Stimulated activated CD4-positive, alpha-beta T cell treated with anti-CD3 and anti-CD28 coated beads, Interleukin-4, amount 100 ng/mL, for 1 hour (primary cell): ENCODE measurements around the gene ACOT13.
"Not testable (repeated sequence)": the region's sequence is repeated elsewhere in the genome, so short reads cannot be mapped to it uniquely, and the experiment has no call there.

Experiments used
- DNase-seq: peaks from one replicate; pipeline ENCODE4 v3.0.0-alpha.2; 2020

Gene ACOT13

GRCh38 chr6:24666641-24667377 is at the start of gene ACOT13, which contains the start of gene TDP2:
Gene ACOT13, plus strand, starts transcription at chr6:24667077. Its CDS starts 187 bp downstream, at chr6:24667264.
Gene TDP2, minus strand, starts transcription at chr6:24666899. Its CDS starts 37 bp downstream, at chr6:24666862.
- peak; percentile 95 for DNase-seq

- no peak for DNase-seq
These were observed 47.2 kb upstream of the ACOT13 start for GRCh38 chr6:24619661-24620060.

GRCh38 chr6:24620637-24621036 is 46.2 kb upstream of the ACOT13 start:
- no peak for DNase-seq

GRCh38 chr6:24621626-24622289 is 45.1 kb upstream of the ACOT13 start:
- no peak for DNase-seq

DNA sequence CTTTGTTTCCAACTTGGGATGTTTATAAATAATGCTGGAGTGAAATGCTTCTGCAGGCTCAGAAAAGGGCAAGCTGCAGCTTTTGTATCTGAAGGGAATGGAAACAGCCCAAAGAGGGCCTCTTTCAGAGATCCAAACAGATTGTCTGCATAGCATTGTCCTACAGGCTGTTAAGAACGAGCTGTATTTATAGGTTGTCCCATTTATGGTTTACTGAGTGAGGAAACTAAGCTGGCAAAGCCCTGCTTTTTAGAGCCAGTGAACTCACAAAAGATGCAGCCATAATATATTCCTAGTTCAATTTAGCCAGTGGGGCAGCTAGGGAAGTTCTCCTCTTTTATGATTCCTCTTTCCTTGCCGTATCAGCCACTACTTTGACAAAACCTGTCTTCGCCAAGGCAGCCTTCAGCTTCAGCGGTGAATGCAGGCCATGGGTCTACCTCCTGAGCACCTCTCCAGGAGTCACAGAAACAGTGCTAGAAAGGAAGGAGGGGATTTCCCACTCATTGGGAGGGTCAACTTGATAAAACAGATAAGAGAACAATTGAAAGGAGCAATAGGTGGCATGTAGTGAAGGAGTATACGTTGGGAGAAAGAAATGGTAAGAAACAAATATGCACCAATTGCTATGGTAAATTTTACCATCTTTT is 35.9 kb upstream of the ACOT13 start:
- no peak for DNase-seq

GRCh38 chr6:24631671-24632070 is 35.2 kb upstream of the ACOT13 start:
- DNase-seq, result no peak

DNA sequence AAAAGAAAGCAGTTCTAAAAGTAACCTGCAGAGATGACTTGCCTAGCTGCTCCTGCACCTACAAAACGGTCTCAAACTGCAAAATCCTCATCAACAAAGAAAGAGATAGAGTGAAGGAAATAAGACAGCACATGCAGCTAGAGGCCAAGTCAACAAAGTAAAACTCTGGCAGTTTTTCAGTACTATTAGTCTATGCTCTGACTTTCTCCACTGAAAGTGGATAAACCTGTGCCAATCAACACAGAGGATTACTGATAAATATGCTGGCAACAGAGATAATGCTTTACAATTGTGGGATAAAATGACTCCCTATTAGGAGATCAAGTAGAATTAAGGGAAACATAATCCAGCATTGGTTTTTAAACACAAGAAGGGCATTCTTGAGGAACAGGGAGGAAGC is 34.3 kb upstream of the ACOT13 start:
- no peak for DNase-seq

DNA sequence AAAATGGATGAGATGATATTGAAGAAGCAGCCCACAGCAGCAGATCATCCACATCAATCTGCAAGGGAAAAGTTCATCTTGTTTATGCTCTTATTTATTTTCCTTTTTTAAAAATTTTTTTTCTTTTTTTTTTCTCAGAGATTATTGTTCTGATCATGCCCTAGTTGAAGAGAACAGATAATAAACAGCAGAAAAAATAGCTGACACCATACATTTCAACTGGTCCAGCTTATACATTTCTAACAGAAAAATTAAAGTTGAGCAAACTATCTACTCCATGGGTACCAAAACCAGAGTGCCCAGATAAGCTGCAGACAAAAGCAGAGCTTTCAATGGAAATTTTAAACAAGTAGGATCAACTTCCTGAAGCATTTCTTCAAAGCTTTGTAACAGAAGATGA is 30.2 kb upstream of the ACOT13 start:
- no peak for DNase-seq

- no peak for DNase-seq
These were observed 26.7 kb upstream of the ACOT13 start for GRCh38 chr6:24640166-24640565.

- not testable (repeated sequence) for DNase-seq
These were observed 26.2 kb upstream of the ACOT13 start for GRCh38 chr6:24640631-24641030.

- no peak for DNase-seq
These were observed 24.8 kb upstream of the ACOT13 start for GRCh38 chr6:24642061-24642460.

GRCh38 chr6:24643920-24644319 is 23.0 kb upstream of the ACOT13 start:
- no peak for DNase-seq

DNA sequence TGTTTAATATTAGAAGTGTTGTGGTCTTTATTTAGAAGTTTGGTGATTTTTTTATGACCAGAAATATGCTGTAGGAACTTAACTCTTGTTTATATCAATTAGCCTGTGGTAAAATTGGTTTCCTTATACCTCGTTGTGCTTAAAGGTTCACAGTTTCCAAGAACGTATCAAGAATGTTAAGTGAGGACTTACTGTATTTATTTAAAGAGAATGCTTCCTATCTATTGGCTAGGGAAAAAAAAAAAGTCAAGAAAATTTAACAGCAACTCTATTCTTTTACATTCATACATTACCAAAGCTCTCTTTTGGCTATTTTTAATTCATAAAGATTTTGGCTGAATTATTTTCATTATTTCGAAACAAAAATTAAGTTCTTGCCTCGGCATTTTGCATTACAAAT is 22.5 kb upstream of the ACOT13 start:
- no peak for DNase-seq

GRCh38 chr6:24646771-24647170 is 20.1 kb upstream of the ACOT13 start:
- DNase-seq, result no peak

DNA sequence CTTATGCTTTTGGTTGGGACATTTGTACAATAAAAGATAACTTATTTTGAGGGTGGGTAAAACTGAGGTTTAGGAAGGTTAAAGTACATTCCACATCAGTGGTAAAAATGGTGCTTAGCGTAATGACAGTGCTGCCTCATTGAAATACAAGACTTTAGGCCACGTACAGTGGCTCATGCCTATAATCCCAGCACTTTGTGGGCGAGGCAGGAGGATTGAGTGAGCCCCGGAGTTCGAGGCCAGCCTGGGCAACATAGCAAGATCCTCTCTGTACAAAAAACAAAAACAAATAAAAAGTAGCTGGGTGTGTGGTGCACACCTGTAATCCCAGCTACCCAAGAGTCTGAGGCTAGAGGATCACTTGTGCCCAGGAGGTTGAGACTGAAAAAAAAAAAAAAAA is 18.6 kb upstream of the ACOT13 start:
- DNase-seq, result no peak

- no peak for DNase-seq
These were observed 17.2 kb upstream of the ACOT13 start for GRCh38 chr6:24649691-24650090.

GRCh38 chr6:24650365-24650764 is 16.5 kb upstream of the ACOT13 start:
- DNase-seq, result no peak

GRCh38 chr6:24655215-24655614 is 11.7 kb upstream of the ACOT13 start:
- DNase-seq, result no peak

- DNase-seq, result no peak
These were observed 8.0 kb upstream of the ACOT13 start for GRCh38 chr6:24658573-24659560.

DNA sequence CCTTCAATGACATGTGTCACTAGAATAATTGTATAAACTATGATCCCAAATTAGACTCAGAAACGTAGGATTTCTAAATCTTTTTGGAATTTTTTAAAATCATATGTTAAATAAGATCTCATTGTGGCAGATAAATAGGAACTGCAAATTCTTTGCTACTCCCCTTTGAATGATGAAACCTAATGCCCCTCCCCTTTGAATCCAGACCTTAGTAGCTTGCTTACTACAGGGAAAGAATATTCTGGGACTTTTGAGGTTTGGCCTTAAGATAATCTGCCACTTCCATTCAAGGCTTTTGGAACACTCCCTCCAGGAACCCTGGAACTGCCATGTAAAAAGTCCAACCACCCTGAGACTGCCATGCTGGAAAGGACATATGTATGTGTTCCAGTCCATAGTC is 7.3 kb upstream of the ACOT13 start:
- DNase-seq, result no peak

DNA sequence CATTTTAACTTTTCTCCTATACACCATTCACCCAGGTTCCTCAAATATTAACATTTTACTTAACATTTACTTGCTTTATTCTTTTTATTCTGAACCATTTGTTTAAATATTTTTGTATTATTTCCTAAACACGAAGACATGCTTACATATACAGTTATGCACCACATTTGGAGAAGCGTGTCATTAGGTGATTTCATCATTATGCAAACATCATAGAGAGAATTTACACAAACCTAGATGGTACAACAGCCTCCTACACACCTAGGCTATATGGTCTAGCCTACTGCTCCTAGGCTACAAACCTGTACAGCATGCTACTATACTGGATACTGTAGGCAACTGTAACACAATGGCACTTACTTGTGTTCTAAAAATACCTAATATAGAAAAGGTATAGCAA is 6.8 kb upstream of the ACOT13 start:
- no peak for DNase-seq

GRCh38 chr6:24661759-24662158 is 5.1 kb upstream of the ACOT13 start:
- DNase-seq, result not testable (repeated sequence)

GRCh38 chr6:24662236-24662635 is 4.6 kb upstream of the ACOT13 start:
- DNase-seq, result no peak
